GM12891 (cell line): Measurements from ENCODE around the gene FAM50B.

Source experiments
- DNase-seq: peaks from one replicate; pipeline ENCODE4 v3.0.0; 2011; ENCODE audit warnings: low spot score; ENCODE audit not compliant: insufficient read length
- FAIRE-seq: peaks from 2 replicates; lab custom pipeline; 2011; peaks lifted over from hg19 to GRCh38; lab: Jason Lieb, UNC
- PAX5 ChIP-seq: IDR thresholded peaks from 2 replicates; pipeline ENCODE4 v1.6.1; 2011; ENCODE audit warnings: low read length, moderate library complexity, mild to moderate bottlenecking; ENCODE audit not compliant: insufficient read depth, severe bottlenecking
- POLR2A ChIP-seq: IDR thresholded peaks from 2 replicates; pipeline ENCODE4 v1.6.1; 2011; ENCODE audit warnings: low read depth, low read length, control low read depth
- POLR2AphosphoS5 ChIP-seq: IDR thresholded peaks from 2 replicates; pipeline ENCODE4 v1.6.1; 2011; ENCODE audit warnings: low read depth, low read length, control low read depth
- POU2F2 ChIP-seq: IDR thresholded peaks from 2 replicates; pipeline ENCODE4 v1.6.1; 2011; ENCODE audit warnings: low read depth, mild to moderate bottlenecking, control low read depth, low read length, moderate library complexity
- SPI1 ChIP-seq: IDR thresholded peaks from 2 replicates; pipeline ENCODE4 v1.6.1; 2011; ENCODE audit warnings: low read depth, low read length, control low read depth
- TAF1 ChIP-seq: IDR thresholded peaks from 2 replicates; pipeline ENCODE4 v1.6.1; 2011; ENCODE audit warnings: low read depth, low read length, control low read depth

The FAM50B gene

DNA sequence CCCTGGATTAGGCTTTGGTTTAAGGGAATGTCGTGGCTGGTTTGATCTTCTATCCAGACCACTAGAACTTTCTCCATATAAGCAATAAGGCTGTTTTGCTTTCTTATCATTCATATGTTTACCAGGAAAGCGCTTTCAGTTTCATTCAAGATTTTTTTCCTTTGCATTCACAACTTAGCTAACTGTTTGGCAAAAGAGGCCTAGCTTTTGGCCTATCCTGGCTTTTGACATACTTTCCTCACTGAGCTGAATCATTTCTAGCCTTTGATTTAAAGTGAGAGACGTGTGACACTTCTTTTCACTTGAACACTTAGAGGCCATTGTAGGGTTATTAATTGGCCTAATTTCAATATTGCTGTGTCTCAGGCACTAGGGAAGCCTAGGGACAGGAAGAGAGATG is 1.7 kb upstream of the FAM50B start:
- FAIRE-seq (no peak), DNase-seq (no peak)
- TF ChIP-seq POLR2AphosphoS5 (no peak), PAX5 (no peak), POLR2A (no peak), TAF1 (no peak), SPI1 (no peak), POU2F2 (no peak)

- TF ChIP-seq SPI1 (no peak), POU2F2 (no peak), POLR2A (no peak), POLR2AphosphoS5 (no peak), PAX5 (no peak), TAF1 (no peak)
- FAIRE-seq = no peak
Measured at GRCh38 chr6:3848380-3848779, 793 bp upstream of the FAM50B start.

DNA sequence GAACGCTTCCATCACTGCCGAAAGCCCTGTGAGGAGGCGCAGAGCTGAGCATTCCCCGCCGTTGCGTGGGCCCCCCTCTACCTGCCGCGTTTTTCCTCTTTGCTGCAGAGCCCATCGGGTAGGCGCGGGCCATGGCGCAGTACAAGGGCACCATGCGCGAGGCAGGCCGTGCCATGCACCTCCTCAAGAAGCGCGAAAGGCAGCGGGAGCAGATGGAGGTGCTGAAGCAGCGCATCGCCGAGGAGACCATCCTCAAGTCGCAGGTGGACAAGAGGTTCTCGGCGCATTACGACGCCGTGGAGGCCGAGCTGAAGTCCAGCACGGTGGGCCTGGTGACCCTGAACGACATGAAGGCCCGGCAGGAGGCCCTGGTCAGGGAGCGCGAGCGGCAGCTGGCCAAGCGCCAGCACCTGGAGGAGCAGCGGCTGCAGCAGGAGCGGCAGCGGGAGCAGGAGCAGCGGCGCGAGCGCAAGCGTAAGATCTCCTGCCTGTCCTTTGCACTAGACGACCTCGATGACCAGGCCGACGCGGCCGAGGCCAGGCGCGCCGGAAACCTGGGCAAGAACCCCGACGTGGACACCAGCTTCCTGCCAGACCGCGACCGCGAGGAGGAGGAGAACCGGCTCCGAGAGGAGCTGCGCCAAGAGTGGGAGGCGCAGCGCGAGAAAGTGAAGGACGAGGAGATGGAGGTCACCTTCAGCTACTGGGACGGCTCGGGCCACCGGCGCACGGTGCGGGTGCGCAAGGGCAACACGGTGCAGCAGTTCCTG is 693 bp downstream of the FAM50B start:
- FAIRE-seq = no peak
- no peak for TF ChIP-seq PAX5
- TF ChIP-seq POLR2A = no peak
- no peak for DNase-seq

More at GRCh38 chr6:3848380-3848779, 793 bp upstream of the FAM50B start:
- DNase-seq = no peak

GRCh38 chr6:3850451-3851203 is 1.5 kb downstream of the FAM50B start:
- FAIRE-seq = no peak
- no peak for DNase-seq
- TF ChIP-seq POLR2A = no peak
- TF ChIP-seq POU2F2 = no peak
- TF ChIP-seq TAF1 = no peak
- TF ChIP-seq PAX5 = no peak
- no peak for TF ChIP-seq SPI1

DNA sequence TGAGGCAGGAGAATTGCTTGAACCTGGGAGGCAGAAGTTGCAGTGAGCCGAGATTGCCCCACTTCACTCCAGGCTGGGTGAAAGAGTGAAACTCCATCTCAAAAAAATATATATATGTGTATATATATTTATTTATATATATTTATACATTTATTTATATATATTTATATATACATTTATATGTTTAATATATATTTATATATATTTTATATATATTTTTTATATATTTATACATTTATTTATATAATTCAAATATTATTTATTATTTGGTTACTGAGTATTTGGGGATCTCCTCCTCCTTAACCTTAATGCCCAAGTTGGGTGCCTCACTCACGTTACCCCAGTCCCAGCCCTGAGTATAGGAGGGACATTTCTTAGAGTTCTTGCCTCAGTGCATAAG is 2.7 kb downstream of the FAM50B start:
- no peak for TF ChIP-seq TAF1
- TF ChIP-seq POLR2AphosphoS5 = no peak
- no peak for TF ChIP-seq POU2F2
- no peak for TF ChIP-seq PAX5
- TF ChIP-seq POLR2A = no peak
- no peak for TF ChIP-seq SPI1
- FAIRE-seq = no peak
- no peak for DNase-seq

- FAIRE-seq (no peak), DNase-seq (no peak)
- TF ChIP-seq TAF1 (no peak), POLR2AphosphoS5 (no peak), POU2F2 (no peak), POLR2A (no peak), PAX5 (no peak), SPI1 (no peak)
Measured at GRCh38 chr6:3852391-3852790, 3.2 kb downstream of the FAM50B start.

DNA sequence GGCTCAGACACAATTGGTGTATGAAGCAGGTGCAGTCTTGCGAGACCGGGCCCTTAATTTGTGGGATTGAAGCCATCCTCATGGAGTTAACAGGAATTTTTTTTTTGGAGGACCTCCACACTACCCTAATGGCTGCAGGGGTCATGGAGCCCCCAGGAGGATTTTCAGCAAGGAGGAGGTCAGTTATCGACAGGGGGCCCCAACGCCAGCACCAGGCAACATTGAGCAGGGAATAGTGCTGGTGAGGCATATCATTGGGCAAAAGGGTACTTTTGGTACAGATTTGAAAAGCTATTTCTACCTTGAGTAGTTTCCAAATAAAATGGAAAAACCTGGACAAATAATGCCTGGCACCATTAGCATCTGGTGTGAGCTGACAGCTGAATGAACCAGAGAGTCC is 6.7 kb downstream of the FAM50B start:
- TF ChIP-seq POU2F2 (no peak), POLR2AphosphoS5 (no peak), POLR2A (no peak), TAF1 (no peak), PAX5 (no peak), SPI1 (no peak)
- DNase-seq = no peak
- FAIRE-seq = no peak

GRCh38 chr6:3856576-3856975 is 7.4 kb downstream of the FAM50B start:
- FAIRE-seq (no peak), DNase-seq (no peak)
- TF ChIP-seq POLR2A (no peak), POLR2AphosphoS5 (no peak), TAF1 (no peak), PAX5 (no peak), POU2F2 (no peak), SPI1 (no peak)

GRCh38 chr6:3857468-3858456 is 8.6 kb downstream of the FAM50B start:
- DNase-seq = no peak
- TF ChIP-seq PAX5 = no peak
- no peak for TF ChIP-seq POLR2A
- TF ChIP-seq TAF1 = no peak
- no peak for TF ChIP-seq SPI1
- TF ChIP-seq POU2F2 = no peak
- TF ChIP-seq POLR2AphosphoS5 = no peak
- FAIRE-seq = no peak
